ENCODE data around the gene ABI2.

GRCh38 chr2:203436496-203436895 is 108.3 kb downstream of the ABI2 start:
- TF ChIP-seq EZH2 (IDR thresholded peaks at IDR 0.05; ENCODE audit: low read length, missing control alignments): no peak
- no peak for TF ChIP-seq CTCF (conservative IDR thresholded peaks at IDR 0.05 in 1 of 2, IDR thresholded peaks at IDR 0.05 in 1 of 2; ENCODE audit: low read depth in 1 of 2, low read length in 2 of 2)

Data from fibroblast of lung (primary cell).